K562 (cell line): ENCODE results near the gene PLEKHA6. TPM values are rescaled to one million over a fixed set of nuclear protein-coding genes. Genes with fewer than 3 reads are reported as not detected.
A peak's percentile ranks its signal among the peaks of the same experiment; 100 is the strongest.

Source experiments
- BCLAF1 ChIP-seq, 2 experiments: fragments of 450-650 bp in 1 of 2; IDR thresholded peaks; 2 replicates each; pipeline ENCODE4 v1.6.1; 2011 to 2017; ENCODE audit warnings: low read depth in 2 of 2, antibody characterized with exemption in 1 of 2, borderline replicate concordance in 1 of 2, low read length in 1 of 2, mild to moderate bottlenecking in 1 of 2, mixed read lengths in 1 of 2; ENCODE audit not compliant: control insufficient read depth in 1 of 2
- BDP1 ChIP-seq: IDR thresholded peaks from 3 replicates; pipeline ENCODE4 v1.6.1; 2011; ENCODE audit not compliant: insufficient read length, insufficient read depth
- BMI1 ChIP-seq: fragments of 150-350 bp; IDR thresholded peaks from 2 replicates; pipeline ENCODE4 v1.6.1; 2014; ENCODE audit warnings: low read length
- ELK3 ChIP-seq: fragments of 450-650 bp; formaldehyde crosslinking; IDR thresholded peaks from 2 replicates; pipeline ENCODE4 v1.4.0; 2020; ENCODE audit warnings: mild to moderate bottlenecking
- FOXK1 ChIP-seq: sonication (generic); formaldehyde crosslinking; IDR thresholded peaks from 2 replicates; pipeline ENCODE4 v1.8.0; 2022; ENCODE audit warnings: missing genetic modification reagents, mild to moderate bottlenecking, borderline replicate concordance
- PCBP1 ChIP-seq: fragments of 200-400 bp; formaldehyde crosslinking; IDR thresholded peaks from 2 replicates; pipeline ENCODE4 v1.6.1; 2018; ENCODE audit warnings: mild to moderate bottlenecking, low read depth, low read length; ENCODE audit not compliant: poor library complexity, severe bottlenecking
- POLR2G ChIP-seq: fragments of 200-400 bp; formaldehyde crosslinking; IDR thresholded peaks from 2 replicates; pipeline ENCODE4 v1.6.1; 2017; ENCODE audit warnings: low read depth, mild to moderate bottlenecking, antibody characterized with exemption, low read length, moderate library complexity
- RAD21 ChIP-seq, 2 experiments: fragments of 250-450 bp in 1 of 2; fragments of 450-650 bp in 1 of 2; sonication (Bioruptor Pico) in 1 of 2; formaldehyde crosslinking in 1 of 2; IDR thresholded peaks in 1 of 2; conservative IDR thresholded peaks in 1 of 2; 2 replicates each; pipeline versions ENCODE4 v1.4.0 to v1.8.0; 2020 to 2022; ENCODE audit warnings: mild to moderate bottlenecking in 2 of 2, moderate library complexity in 1 of 2
- SMAD1 ChIP-seq: fragments of 150-350 bp; IDR thresholded peaks from 2 replicates; pipeline ENCODE4 v1.6.1; 2014; ENCODE audit warnings: low read length, low read depth; ENCODE audit not compliant: partially characterized antibody
- SMAD3 ChIP-seq: fragments of 450-650 bp; formaldehyde crosslinking; conservative IDR thresholded peaks from 2 replicates; pipeline ENCODE4 v1.4.0; 2020; ENCODE audit warnings: mild to moderate bottlenecking
- THRAP3 ChIP-seq: fragments of 450-650 bp; IDR thresholded peaks from 2 replicates; pipeline ENCODE4 v1.6.1; 2016; ENCODE audit warnings: mild to moderate bottlenecking, inconsistent platforms, borderline replicate concordance
- ZNF224 ChIP-seq: sonication (generic); formaldehyde crosslinking; IDR thresholded peaks from 2 replicates; pipeline ENCODE4 v1.8.0; 2022; ENCODE audit warnings: mild to moderate bottlenecking, missing genetic modification reagents
- ZNF318 ChIP-seq, 2 experiments: fragments of 450-650 bp; IDR thresholded peaks; 2 replicates each; pipeline ENCODE4 v1.6.1; 2016; ENCODE audit warnings: mild to moderate bottlenecking in 2 of 2, borderline replicate concordance in 1 of 2, low read depth in 1 of 2, moderate library complexity in 1 of 2
- polyA plus RNA-seq, 8 experiments: library from polyadenylated mRNA; depleted of rRNA in 4 of 8; stranded (reverse) in 5 of 8; unstranded in 3 of 8; fragments of >200 nt; fragmentation: Nextera tagmentation in 2 of 8; fragmentation: Illumina TruSeq in 1 of 8; extraction: Ambion mirVana in 2 of 8; extraction: Trizol in 1 of 8; gene quantifications; 2 replicates each; pipeline versions ENCODE4 v1.2.1 to v1.2.3, GENCODE V29; 2011 to 2014; ENCODE audit warnings: inconsistent platforms in 1 of 8, missing spikeins in 1 of 8
- total RNA-seq, 7 experiments: library from RNA; depleted of rRNA in 6 of 7; stranded (reverse); fragments of >200 nt in 6 of 7; fragmentation: Illumina TruSeq in 2 of 7; extraction: Trizol in 2 of 7; gene quantifications; 2 replicates each; pipeline versions ENCODE4 v1.2.1 to v1.2.3, GENCODE V29; 2011 to 2021; ENCODE audit warnings: low replicate concordance in 1 of 7

Gene PLEKHA6
- total and polyA plus RNA-seq, 9 of the 15 experiments (the other 6 are each of a cell fraction or from before 2014, with no cell fraction given) = under 0.01 to 0.33 (median 0.01) TPM; not detected in 4

GRCh38 chr1:204258213-204259115 lies 101.3 kb downstream of the PLEKHA6 start (continued):
- no peak for TF ChIP-seq SMAD1
- no peak for TF ChIP-seq BMI1
- no peak for TF ChIP-seq BDP1
- TF ChIP-seq ZNF318 (IDR thresholded peaks at IDR 0.05; ENCODE audit: borderline replicate concordance in 1 of 2, low read depth in 1 of 2) = no peak
- no peak for TF ChIP-seq BCLAF1 (IDR thresholded peaks at IDR 0.05; ENCODE audit: borderline replicate concordance in 1 of 2, control insufficient read depth in 1 of 2, low read depth in 2 of 2, low read length in 1 of 2)
- TF ChIP-seq ELK3 = no peak
- peak; percentile 92 for TF ChIP-seq RAD21 (CRISPR knock-in tag; conservative IDR thresholded peaks at IDR 0.05 in 1 of 2, IDR thresholded peaks at IDR 0.05 in 1 of 2)
- no peak for TF ChIP-seq SMAD3 (CRISPR knock-in tag)
- TF ChIP-seq POLR2G = no peak
- no peak for TF ChIP-seq ZNF224 (CRISPR knock-in tag)
- TF ChIP-seq PCBP1 = no peak
- TF ChIP-seq THRAP3 = no peak
- TF ChIP-seq FOXK1 (CRISPR knock-in tag) = no peak
